Thyroid gland (tissue), 4 donors: ENCODE data around the gene RSPH1. TPM values are rescaled to one million over a fixed set of nuclear protein-coding genes. Genes with fewer than 3 reads are reported as not detected.

Experiments
- DNase-seq, 2 donors: peaks; one replicate each; pipeline ENCODE4 v3.0.0-alpha.2; 2019
- H3K27ac ChIP-seq, 3 donors: fragments of 200-600 bp; sonication (generic); 1 replicate in 2 of 3; 2 replicates in 1 of 3; pipeline ENCODE4 v1.5.1; 2016 to 2019; ENCODE audit warnings: mild to moderate bottlenecking in 1 of 3, moderate library complexity in 1 of 3
- H3K27me3 ChIP-seq: fragments of 200-600 bp; sonication (generic); one replicate; pipeline ENCODE4 v1.5.1; 2019
- H3K36me3 ChIP-seq, 2 donors: fragments of 200-600 bp; sonication (generic); one replicate each; pipeline ENCODE4 v1.5.1; 2016 to 2019
- H3K4me1 ChIP-seq, 2 donors: fragments of 200-600 bp; sonication (generic); one replicate each; pipeline ENCODE4 v1.5.1; 2017 to 2019
- H3K4me3 ChIP-seq, 3 donors: fragments of 200-600 bp; sonication (generic); replicated peaks in 1 of 3; 1 replicate in 2 of 3; 2 replicates in 1 of 3; pipeline ENCODE4 v1.5.1; 2016; ENCODE audit warnings: mild to moderate bottlenecking in 1 of 3
- H3K9me3 ChIP-seq: fragments of 200-600 bp; sonication (generic); one replicate; pipeline ENCODE4 v1.5.1; 2017
- CTCF ChIP-seq, 6 experiments: fragments of 200-600 bp in 3 of 6; fragments of 450-650 bp in 3 of 6; sonication (generic) in 3 of 6; IDR thresholded peaks; one replicate each; pipeline ENCODE4 v1.5.1; 2016 to 2019; ENCODE audit warnings: antibody characterized with exemption in 6 of 6, mild to moderate bottlenecking in 2 of 6, inconsistent platforms in 1 of 6, moderate library complexity in 1 of 6
- POLR2A ChIP-seq, 2 donors: fragments of 450-650 bp; IDR thresholded peaks; one replicate each; pipeline ENCODE4 v1.6.1; 2017; ENCODE audit warnings: antibody characterized with exemption in 2 of 2, mild to moderate bottlenecking in 2 of 2, moderate library complexity in 1 of 2
- WGBS, 2 donors: methylation state at CpG; one replicate each; pipeline ENCODE4 v1.1.5; 2017; 5-methylcytosine and 5-hydroxymethylcytosine counted together
- intact Hi-C: fragments of 100-400 bp; cut with DNase I; formaldehyde crosslinking; loops from one replicate; pipeline ENCODE4 v1.15.1; 2023
- total RNA-seq, 4 donors: library from RNA; depleted of rRNA; stranded (reverse); fragments of >200 nt; gene quantifications; one replicate each; pipeline ENCODE4 v1.2.3, GENCODE V29; 2016

The RSPH1 gene
- total RNA-seq, 4 donors from 2014 or later, result 2.7 to 3.7 (median 3.0) TPM

GRCh38 chr21:42491328-42491727 lies 4.7 kb downstream of the RSPH1 start:
- H3K9me3 ChIP-seq, result no peaks in the 10 kb centered on the region
- H3K27ac ChIP-seq, result no peak overlapping the region
- no peaks in the 10 kb centered on the region for H3K36me3 ChIP-seq
- no peaks in the 10 kb centered on the region for H3K27me3 ChIP-seq
- TF ChIP-seq POLR2A (IDR thresholded peaks at IDR 0.05), result no peak
- no peak for TF ChIP-seq CTCF (IDR thresholded peaks at IDR 0.05)
- no peak for DNase-seq
- H3K4me3 ChIP-seq, result no peak overlapping the region
- 78 to 83% methylated on average over 1 of the region's 1 CpG for WGBS, 2 donors
- H3K4me1 ChIP-seq, result peaks cover 0 to 6% of the 10 kb centered on the region in 2 donors
- intact Hi-C loops, result no loop called here

GRCh38 chr21:42490720-42491119 lies 5.3 kb downstream of the RSPH1 start:
- DNase-seq, result no peak
- Histone ChIP-seq H3K36me3 (no peaks in the 10 kb centered on the region), H3K27me3 (no peaks in the 10 kb centered on the region), H3K4me1 (peaks cover 0 to 5% of the 10 kb centered on the region in 2 donors), H3K4me3 (no peak overlapping the region), H3K9me3 (no peaks in the 10 kb centered on the region), H3K27ac (no peak overlapping the region)
- intact Hi-C loops, result no loop called here
- TF ChIP-seq POLR2A (IDR thresholded peaks at IDR 0.05), result no peak
- no peak for TF ChIP-seq CTCF (IDR thresholded peaks at IDR 0.05)

- WGBS, 2 donors, result 84 to 85% methylated on average over 4 of the region's 4 CpGs
- Histone ChIP-seq H3K36me3 (no peaks in the 10 kb centered on the region), H3K4me3 (no peak overlapping the region), H3K27me3 (no peaks in the 10 kb centered on the region), H3K9me3 (no peaks in the 10 kb centered on the region), H3K4me1 (no peaks in the 10 kb centered on the region), H3K27ac (no peak overlapping the region)
- intact Hi-C loops, result no loop called here
- no peak for TF ChIP-seq POLR2A (IDR thresholded peaks at IDR 0.05)
- no peak for TF ChIP-seq CTCF (IDR thresholded peaks at IDR 0.05)
- DNase-seq, result no peak
Observed at GRCh38 chr21:42489991-42490390, 6.0 kb downstream of the RSPH1 start.

- no peaks in the 10 kb centered on the region for H3K4me1 ChIP-seq
- H3K27ac ChIP-seq, result no peak overlapping the region
- WGBS, 2 donors, result 45 to 58% methylated on average over 2 of the region's 2 CpGs
- H3K36me3 ChIP-seq, result no peaks in the 10 kb centered on the region
- intact Hi-C loops, result no loop called here
- no peak for TF ChIP-seq CTCF (IDR thresholded peaks at IDR 0.05)
- no peak for TF ChIP-seq POLR2A (IDR thresholded peaks at IDR 0.05)
- H3K4me3 ChIP-seq, result no peak overlapping the region
- no peaks in the 10 kb centered on the region for H3K27me3 ChIP-seq
- no peak for DNase-seq
- no peaks in the 10 kb centered on the region for H3K9me3 ChIP-seq
Observed at GRCh38 chr21:42489006-42489563, 6.9 kb downstream of the RSPH1 start.

DNA sequence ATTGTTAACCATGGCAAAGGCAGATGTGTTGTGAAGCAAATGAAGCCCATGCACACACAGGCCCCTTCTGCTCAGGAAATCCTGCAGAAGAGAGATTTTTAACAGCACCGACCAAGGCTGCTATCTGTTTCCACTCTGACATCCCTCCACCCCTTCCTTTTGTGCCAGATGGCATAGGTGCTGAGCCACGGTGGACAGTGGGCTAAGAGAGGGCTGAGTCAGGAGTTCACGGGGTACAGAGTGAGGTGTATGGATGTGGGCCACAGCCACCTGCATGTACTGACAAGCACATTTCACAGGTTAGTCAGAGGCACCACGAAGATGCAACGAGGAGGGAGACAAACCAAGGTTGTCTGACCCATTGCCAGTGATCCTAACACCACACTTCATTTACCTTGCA lies 9.5 kb downstream of the RSPH1 start:
- Histone ChIP-seq H3K27me3 (no peaks in the 10 kb centered on the region), H3K4me1 (no peaks in the 10 kb centered on the region), H3K9me3 (no peaks in the 10 kb centered on the region), H3K4me3 (no peak overlapping the region), H3K36me3 (no peaks in the 10 kb centered on the region), H3K27ac (no peak overlapping the region)
- TF ChIP-seq POLR2A (IDR thresholded peaks at IDR 0.05) (no peak), CTCF (IDR thresholded peaks at IDR 0.05) (no peak)
- intact Hi-C loops, result no loop called here
- 69 to 72% methylated on average over 5 of the region's 5 CpGs for WGBS, 2 donors
- no peak for DNase-seq
